H1 (cell line): ENCODE data around the gene FES. TPM values are rescaled to one million over a fixed set of nuclear protein-coding genes. Genes with fewer than 3 reads are reported as not detected.

Source experiments
- CTCF ChIA-PET: fragments of 300-600 bp; sonication (Branson Sonifier 250); formaldehyde crosslinking; loops from one replicate; lab custom pipeline; 2021; ENCODE audit not compliant: partially characterized antibody; lab: Charles Lee
- POLR2A ChIA-PET: fragments of 300-600 bp; sonication (Branson Sonifier 250); formaldehyde crosslinking; loops from one replicate; lab custom pipeline; 2021; ENCODE audit warnings: inconsistent platforms; ENCODE audit not compliant: partially characterized antibody; lab: Charles Lee
- DNase-seq, 2 experiments: peaks; one replicate each; pipeline versions ENCODE4 v3.0.0 to v3.0.0-alpha.2; 2010 to 2022; ENCODE audit warnings: low spot score in 2 of 2, low read depth in 1 of 2, mixed read lengths in 1 of 2
- FAIRE-seq: peaks from 2 replicates; lab custom pipeline; 2011; peaks lifted over from hg19 to GRCh38; lab: Jason Lieb, UNC
- H2AFZ ChIP-seq: 2 replicates; pipeline ENCODE4 v1.8.1; 2012; ENCODE audit warnings: low read length, inconsistent platforms
- H2AK5ac ChIP-seq: 2 replicates; pipeline ENCODE4 v1.6.1; 2013; ENCODE audit warnings: low read depth, low read length
- H2BK120ac ChIP-seq: replicated peaks from 2 replicates; pipeline ENCODE3; 2013; ENCODE audit warnings: low read depth, low read length, inconsistent platforms
- H2BK12ac ChIP-seq: 2 replicates; pipeline ENCODE4 v1.6.1; 2013; ENCODE audit warnings: low read depth, low read length
- H2BK15ac ChIP-seq: 2 replicates; pipeline ENCODE4 v1.6.1; 2013; ENCODE audit warnings: low read length
- H2BK20ac ChIP-seq: 2 replicates; pipeline ENCODE4 v1.6.1; 2013; ENCODE audit warnings: low read length
- H2BK5ac ChIP-seq: 2 replicates; pipeline ENCODE4 v1.6.1; 2013; ENCODE audit warnings: low read depth, low read length
- H3K14ac ChIP-seq: 2 replicates; pipeline ENCODE4 v1.6.1; 2013; ENCODE audit warnings: inconsistent platforms; ENCODE audit not compliant: insufficient read length
- H3K18ac ChIP-seq: 2 replicates; pipeline ENCODE4 v1.6.1; 2013; ENCODE audit warnings: low read length; ENCODE audit errors: extremely low read depth
- H3K23ac ChIP-seq: 2 replicates; pipeline ENCODE4 v1.6.1; 2013; ENCODE audit warnings: inconsistent platforms; ENCODE audit not compliant: insufficient read length
- H3K23me2 ChIP-seq: 2 replicates; pipeline ENCODE4 v1.6.1; 2013; ENCODE audit warnings: low read depth, low read length
- H3K27ac ChIP-seq: 2 replicates; pipeline ENCODE4 v1.6.1; 2011; ENCODE audit warnings: low read depth, low read length, inconsistent platforms
- H3K27me3 ChIP-seq, 4 experiments: replicated peaks in 1 of 4; 1 replicate in 1 of 4; 2 replicates in 3 of 4; pipeline versions ENCODE4 v1.6.1 to v1.8.1; 2011 to 2013; ENCODE audit warnings: low read length in 3 of 4, mild to moderate bottlenecking in 3 of 4, inconsistent platforms in 2 of 4, mixed read lengths in 2 of 4, moderate library complexity in 1 of 4; ENCODE audit not compliant: control insufficient read depth in 3 of 4, insufficient read depth in 3 of 4; ENCODE audit errors: extremely low read depth in 1 of 4
- H3K36me3 ChIP-seq, 4 experiments: 2 replicates each; pipeline versions ENCODE4 v1.6.1 to v1.8.1; 2011 to 2013; ENCODE audit warnings: mild to moderate bottlenecking in 4 of 4, low read length in 3 of 4, moderate library complexity in 2 of 4, control low read depth in 1 of 4, inconsistent platforms in 1 of 4; ENCODE audit not compliant: insufficient read depth in 4 of 4, control insufficient read depth in 2 of 4
- H3K4ac ChIP-seq: replicated peaks from 2 replicates; pipeline ENCODE3; 2013; ENCODE audit warnings: low read length, low read depth, mixed read lengths, inconsistent platforms; ENCODE audit not compliant: insufficient read length
- H3K4me1 ChIP-seq, 4 experiments: replicated peaks in 1 of 4; 1 replicate in 1 of 4; 2 replicates in 3 of 4; pipeline versions ENCODE4 v1.6.1 to v1.8.1; 2011 to 2013; ENCODE audit warnings: low read length in 3 of 4, inconsistent platforms in 2 of 4, mixed read lengths in 1 of 4; ENCODE audit not compliant: insufficient read depth in 4 of 4, control insufficient read depth in 3 of 4
- H3K4me2 ChIP-seq, 2 experiments: 2 replicates each; pipeline versions ENCODE4 v1.6.1 to v1.8.1; 2011 to 2013; ENCODE audit warnings: low read depth in 2 of 2, low read length in 2 of 2, control low read depth in 1 of 2, inconsistent platforms in 1 of 2, mild to moderate bottlenecking in 1 of 2; ENCODE audit not compliant: insufficient read depth in 1 of 2
- H3K4me3 ChIP-seq, 4 experiments: fragments of 200-600, 300-600 bp in 1 of 4; sonication (generic), shearing (Covaris generic), sonication (Bioruptor Twin) in 1 of 4; 2 replicates each; pipeline versions ENCODE4 v1.5.1 to v1.8.1; 2011 to 2016; ENCODE audit warnings: low read length in 4 of 4, low read depth in 3 of 4, control low read depth in 2 of 4, inconsistent platforms in 2 of 4, mild to moderate bottlenecking in 2 of 4, mixed read lengths in 1 of 4, moderate library complexity in 1 of 4; ENCODE audit not compliant: insufficient read depth in 2 of 4; ENCODE audit errors: extremely low read depth in 1 of 4
- H3K56ac ChIP-seq: replicated peaks from 2 replicates; pipeline ENCODE3; 2013; ENCODE audit warnings: low read depth, mild to moderate bottlenecking, mixed read lengths, low read length, inconsistent platforms; ENCODE audit not compliant: insufficient read length
- H3K79me1 ChIP-seq: 2 replicates; pipeline ENCODE4 v1.6.1; 2013; ENCODE audit warnings: low read depth, low read length, control low read depth
- H3K79me2 ChIP-seq, 2 experiments: 2 replicates each; pipeline versions ENCODE4 v1.6.1 to v1.8.1; 2012 to 2013; ENCODE audit warnings: low read length in 2 of 2, mild to moderate bottlenecking in 2 of 2, inconsistent platforms in 1 of 2; ENCODE audit not compliant: insufficient read depth in 2 of 2, control insufficient read depth in 1 of 2
- H3K9ac ChIP-seq, 4 experiments: replicated peaks in 1 of 4; 1 replicate in 1 of 4; 2 replicates in 3 of 4; pipeline versions ENCODE4 v1.6.1 to v1.8.1; 2011 to 2013; ENCODE audit warnings: low read depth in 3 of 4, low read length in 3 of 4, control low read depth in 2 of 4, mild to moderate bottlenecking in 2 of 4, moderate library complexity in 2 of 4, inconsistent platforms in 1 of 4; ENCODE audit errors: extremely low read depth in 1 of 4
- H3K9me3 ChIP-seq, 2 experiments: 2 replicates each; pipeline versions ENCODE4 v1.6.1 to v1.8.1; 2012 to 2013; ENCODE audit warnings: mild to moderate bottlenecking in 2 of 2, moderate library complexity in 2 of 2, control low read depth in 1 of 2, inconsistent platforms in 1 of 2, low read depth in 1 of 2, low read length in 1 of 2, mixed read lengths in 1 of 2; ENCODE audit not compliant: insufficient read depth in 2 of 2
- H4K20me1 ChIP-seq, 2 experiments: replicated peaks in 1 of 2; 2 replicates each; pipeline versions ENCODE3 to v1.8.1; 2011 to 2013; ENCODE audit warnings: inconsistent platforms in 2 of 2, low read length in 2 of 2, mild to moderate bottlenecking in 1 of 2; ENCODE audit not compliant: insufficient read depth in 2 of 2, control insufficient read depth in 1 of 2
- H4K5ac ChIP-seq: 2 replicates; pipeline ENCODE4 v1.6.1; 2013; ENCODE audit warnings: low read length, low read depth, mixed read lengths, inconsistent platforms; ENCODE audit not compliant: insufficient read length
- H4K8ac ChIP-seq: 2 replicates; pipeline ENCODE4 v1.8.0; 2013; ENCODE audit warnings: mild to moderate bottlenecking, moderate library complexity, low read length, inconsistent platforms; ENCODE audit not compliant: insufficient read depth; ENCODE audit errors: extremely low read depth
- H4K91ac ChIP-seq: replicated peaks from 2 replicates; pipeline ENCODE3; 2013; ENCODE audit warnings: low read length, mixed read lengths, inconsistent platforms; ENCODE audit not compliant: insufficient read length
- BRCA1 ChIP-seq: IDR thresholded peaks from 2 replicates; pipeline ENCODE4 v1.6.1; 2012; ENCODE audit warnings: low read depth, low read length, improper control_type of control experiment
- HDAC2 ChIP-seq, 2 experiments: fragments of 300-600 bp in 1 of 2; sonication (generic) in 1 of 2; IDR thresholded peaks; 2 replicates each; pipeline ENCODE4 v1.6.1; 2011 to 2012; ENCODE audit warnings: low read depth in 2 of 2, low read length in 2 of 2, mild to moderate bottlenecking in 2 of 2, moderate library complexity in 2 of 2, borderline replicate concordance in 1 of 2, inconsistent platforms in 1 of 2
- JUN ChIP-seq: IDR thresholded peaks from 2 replicates; pipeline ENCODE4 v1.6.1; 2011; ENCODE audit warnings: low read depth, mild to moderate bottlenecking, improper control_type of control experiment, low read length
- NRF1 ChIP-seq: IDR thresholded peaks from 2 replicates; pipeline ENCODE4 v1.6.1; 2011; ENCODE audit warnings: mild to moderate bottlenecking, low read depth, low read length, improper control_type of control experiment
- PHF8 ChIP-seq: fragments of 200-600 bp; sonication (generic); conservative IDR thresholded peaks from 2 replicates; pipeline ENCODE4 v1.7.1; 2012; ENCODE audit warnings: low read depth, mild to moderate bottlenecking, inconsistent platforms, low read length, moderate library complexity
- POLR2A ChIP-seq, 2 experiments: IDR thresholded peaks; 1 replicate in 1 of 2; 2 replicates in 1 of 2; pipeline ENCODE4 v1.6.1; 2011; ENCODE audit warnings: low read depth in 2 of 2, low read length in 2 of 2, mild to moderate bottlenecking in 2 of 2; ENCODE audit errors: control extremely low read depth in 1 of 2
- POU5F1 ChIP-seq: IDR thresholded peaks from 2 replicates; pipeline ENCODE4 v1.6.1; 2011; ENCODE audit warnings: low read depth, mild to moderate bottlenecking, low read length, moderate library complexity
- SAP30 ChIP-seq: fragments of 300-600 bp; sonication (generic); IDR thresholded peaks from 2 replicates; pipeline ENCODE4 v1.7.1; 2012; ENCODE audit warnings: low read length, moderate library complexity, mild to moderate bottlenecking, inconsistent platforms; ENCODE audit not compliant: insufficient read depth, insufficient replicate concordance
- WGBS, 2 experiments: shearing (Covaris generic) in 1 of 2; methylation state at CpG; one replicate each; pipeline versions ENCODE4 v1.1.6 to v1.1.7; 2013 to 2015; ENCODE audit warnings: low lambda C conversion rate in 2 of 2, mixed read lengths in 2 of 2, inconsistent platforms in 1 of 2, low coverage in 1 of 2, missing lambda C conversion rate in 1 of 2; ENCODE audit not compliant: insufficient replicate concordance in 2 of 2, insufficient coverage in 1 of 2, insufficient read length in 1 of 2; ENCODE audit errors: extremely low coverage in 1 of 2, missing lambda C conversion rate in 1 of 2; 5-methylcytosine and 5-hydroxymethylcytosine counted together
- polyA plus RNA-seq, 7 experiments: library from polyadenylated mRNA; depleted of rRNA in 3 of 7; stranded (reverse) in 5 of 7; unstranded in 2 of 7; fragments of >200 nt in 5 of 7; fragments of 200-250 nt in 2 of 7; gene quantifications; 1 replicate in 5 of 7; 2 replicates in 1 of 7; 4 replicates in 1 of 7; pipeline versions ENCODE4 v1.2.1 to v1.2.3, GENCODE V29; 2011 to 2013; ENCODE audit warnings: missing spikeins in 2 of 7, mixed read lengths in 2 of 7
- total RNA-seq: library from RNA; stranded (reverse); fragmentation: NEBNext Ultra II Directional; extraction: Animal tissue kit (Norgen Biotek cat#: 25700); gene quantifications from 2 replicates; pipeline ENCODE4 v1.2.1, GENCODE V29; 2021
- TF ChIP-seq, protein P1 (sequence below): IDR thresholded peaks from 2 replicates; pipeline ENCODE4 v1.6.1; 2012; ENCODE audit warnings: low read length, inconsistent platforms
- TF ChIP-seq, protein P2 (sequence below): IDR thresholded peaks from 2 replicates; pipeline ENCODE4 v1.6.1; 2012; ENCODE audit warnings: inconsistent platforms

Gene FES
- total and polyA plus RNA-seq, 2 of the 8 experiments (the other 6 are each of a cell fraction or from before 2014, with no cell fraction given): 8.5 to 8.6 TPM

DNA sequence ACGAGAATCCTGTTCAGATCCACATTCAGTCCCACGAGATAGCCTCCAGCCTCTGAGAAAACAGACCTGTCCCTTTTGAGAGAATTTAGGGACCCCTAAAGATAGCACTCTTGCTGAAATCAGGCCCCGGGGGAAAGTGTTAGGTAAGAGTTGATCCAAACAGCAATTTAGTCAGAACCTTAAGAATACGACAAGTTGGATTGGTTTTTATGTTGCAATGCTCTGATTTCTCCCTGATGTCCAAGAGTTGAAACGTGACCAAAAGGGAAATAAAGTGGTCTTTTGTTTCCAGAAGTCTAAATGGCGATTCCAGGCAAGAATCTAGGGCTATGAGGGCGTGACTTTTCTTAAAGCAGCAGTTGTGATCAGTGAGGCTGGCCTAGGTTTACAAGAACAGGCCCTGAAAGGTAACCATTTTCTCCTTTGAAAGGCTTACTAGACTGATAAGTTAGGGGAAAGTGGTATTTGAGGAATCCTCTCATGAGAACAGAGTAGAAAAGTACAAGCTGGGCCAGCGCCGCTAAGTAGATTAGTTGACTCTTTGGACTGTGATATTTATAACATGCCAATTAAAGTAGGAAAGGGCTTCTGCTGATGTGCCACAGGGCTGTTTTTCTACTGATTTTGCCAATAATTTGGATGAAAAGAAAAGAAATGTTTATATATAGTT is 23.7 kb downstream of the FES start:
- no peak for FAIRE-seq
- no peaks in the 10 kb centered on the region for H3K79me1 ChIP-seq
- TF ChIP-seq NRF1 (no peak), SAP30 (no peak), POU5F1 (no peak), POLR2A (IDR thresholded peaks at IDR 0.05; ENCODE audit: control extremely low read depth in 1 of 2, low read depth in 2 of 2, low read length in 2 of 2) (no peak), JUN (no peak), PHF8 (no peak), HDAC2 (IDR thresholded peaks at IDR 0.05; ENCODE audit: borderline replicate concordance in 1 of 2, low read depth in 2 of 2, low read length in 2 of 2) (no peak), BRCA1 (no peak)
- TF ChIP-seq, protein P1, sequence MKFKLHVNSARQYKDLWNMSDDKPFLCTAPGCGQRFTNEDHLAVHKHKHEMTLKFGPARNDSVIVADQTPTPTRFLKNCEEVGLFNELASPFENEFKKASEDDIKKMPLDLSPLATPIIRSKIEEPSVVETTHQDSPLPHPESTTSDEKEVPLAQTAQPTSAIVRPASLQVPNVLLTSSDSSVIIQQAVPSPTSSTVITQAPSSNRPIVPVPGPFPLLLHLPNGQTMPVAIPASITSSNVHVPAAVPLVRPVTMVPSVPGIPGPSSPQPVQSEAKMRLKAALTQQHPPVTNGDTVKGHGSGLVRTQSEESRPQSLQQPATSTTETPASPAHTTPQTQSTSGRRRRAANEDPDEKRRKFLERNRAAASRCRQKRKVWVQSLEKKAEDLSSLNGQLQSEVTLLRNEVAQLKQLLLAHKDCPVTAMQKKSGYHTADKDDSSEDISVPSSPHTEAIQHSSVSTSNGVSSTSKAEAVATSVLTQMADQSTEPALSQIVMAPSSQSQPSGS: no peak
- TF ChIP-seq, protein P2, sequence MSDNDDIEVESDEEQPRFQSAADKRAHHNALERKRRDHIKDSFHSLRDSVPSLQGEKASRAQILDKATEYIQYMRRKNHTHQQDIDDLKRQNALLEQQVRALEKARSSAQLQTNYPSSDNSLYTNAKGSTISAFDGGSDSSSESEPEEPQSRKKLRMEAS: no peak

More for the DNA sequence above, 23.7 kb downstream of the FES start:
- Histone ChIP-seq H3K18ac (no peak overlapping the region), H3K4ac (no peak overlapping the region), H3K27ac (no peak overlapping the region), H2BK5ac (no peak overlapping the region), H3K9me3 (no peaks in the 10 kb centered on the region), H2AK5ac (no peak overlapping the region), H3K79me2 (no peaks in the 10 kb centered on the region), H3K14ac (no peak overlapping the region), H2BK120ac (no peak overlapping the region), H2BK20ac (no peak overlapping the region), H4K5ac (no peak overlapping the region), H4K8ac (no peak overlapping the region), H4K20me1 (peaks cover 0 to 6% of the 10 kb centered on the region in 2 experiments), H2AFZ (no peak overlapping the region), H3K23me2 (peaks cover 9% of the 10 kb centered on the region; the same call in 1 of the 2 replicates), H3K9ac (no peak overlapping the region), H3K23ac (no peak overlapping the region), H3K36me3 (no peaks in the 10 kb centered on the region; a peak in 3 of 8 replicates), H3K4me1 (peaks cover 2 to 5% (median 4%) of the 10 kb centered on the region in 4 experiments; a peak in 6 of 7 replicates), H2BK15ac (no peak overlapping the region), H2BK12ac (no peak overlapping the region), H3K27me3 (peaks cover 0 to 16% (median 8%) of the 10 kb centered on the region in 4 experiments; a peak in 5 of 7 replicates), H4K91ac (no peak overlapping the region), H3K4me3 (no peak overlapping the region), H3K56ac (no peak overlapping the region), H3K4me2 (no peak overlapping the region)
- ChIA-PET POLR2A (no interaction called here), CTCF (interaction anchor here (0.6 to 11.2 kb wide), 2 partner anchors 24 to 204 kb away, joined by 4 to 187 read pairs; partner anchors contain the start of genes HDDC3 and UNC45A)
- 88% methylated on average over 9 of the region's 9 CpGs; no CpG with 5 or more reads in 1 of the 2 experiments for WGBS, 2 experiments
- no peak for DNase-seq
